NCI-H128 (cell line): ENCODE measurements around the gene BCL11A.

ENCODE experiments used
- DNase-seq: peaks from one replicate; lab custom pipeline; 2025; ENCODE audit not compliant: unreplicated experiment; lab: John Stamatoyannopoulos, UW

Gene BCL11A

GRCh38 chr2:60528281-60529020, 25.0 kb downstream of the BCL11A start:
- DNase-seq, result no peak

GRCh38 chr2:60527762-60528161, 25.7 kb downstream of the BCL11A start:
- no peak for DNase-seq

- no peak for DNase-seq
Measured at GRCh38 chr2:60526623-60527022, 26.8 kb downstream of the BCL11A start.

- DNase-seq, result no peak
Measured at GRCh38 chr2:60525899-60526298, 27.6 kb downstream of the BCL11A start.

GRCh38 chr2:60524874-60525273, 28.6 kb downstream of the BCL11A start:
- no peak for DNase-seq

- no peak for DNase-seq
Measured at GRCh38 chr2:60523963-60524362, 29.5 kb downstream of the BCL11A start.

GRCh38 chr2:60522462-60522861, 31.0 kb downstream of the BCL11A start:
- DNase-seq, result no peak

- no peak for DNase-seq
Measured at GRCh38 chr2:60521626-60522025, 31.8 kb downstream of the BCL11A start.

GRCh38 chr2:60520917-60521539, 32.4 kb downstream of the BCL11A start:
- DNase-seq, result no peak

GRCh38 chr2:60520151-60520876, 33.1 kb downstream of the BCL11A start:
- no peak for DNase-seq

GRCh38 chr2:60519231-60519863, 34.1 kb downstream of the BCL11A start:
- DNase-seq, result no peak

- no peak for DNase-seq
Measured at GRCh38 chr2:60518567-60518966, 34.9 kb downstream of the BCL11A start.

- no peak for DNase-seq
Measured at GRCh38 chr2:60517446-60517845, 36.0 kb downstream of the BCL11A start.

GRCh38 chr2:60516826-60517225, 36.6 kb downstream of the BCL11A start:
- no peak for DNase-seq

- DNase-seq, result no peak
Measured at GRCh38 chr2:60516383-60516811, 37.1 kb downstream of the BCL11A start.

- DNase-seq, result no peak
Measured at GRCh38 chr2:60515721-60516226, 37.7 kb downstream of the BCL11A start.

GRCh38 chr2:60513996-60514395, 39.5 kb downstream of the BCL11A start:
- DNase-seq, result no peak

- no peak for DNase-seq
Measured at GRCh38 chr2:60513191-60513590, 40.3 kb downstream of the BCL11A start.

- DNase-seq, result no peak
Measured at GRCh38 chr2:60512641-60513040, 40.8 kb downstream of the BCL11A start.

- no peak for DNase-seq
Measured at GRCh38 chr2:60512062-60512622, 41.3 kb downstream of the BCL11A start.

- peak; percentile 27 for DNase-seq
Measured at GRCh38 chr2:60510713-60511112, 42.7 kb downstream of the BCL11A start.
